ENCODE data around the gene ATP6AP2.

Gene ATP6AP2

DNA sequence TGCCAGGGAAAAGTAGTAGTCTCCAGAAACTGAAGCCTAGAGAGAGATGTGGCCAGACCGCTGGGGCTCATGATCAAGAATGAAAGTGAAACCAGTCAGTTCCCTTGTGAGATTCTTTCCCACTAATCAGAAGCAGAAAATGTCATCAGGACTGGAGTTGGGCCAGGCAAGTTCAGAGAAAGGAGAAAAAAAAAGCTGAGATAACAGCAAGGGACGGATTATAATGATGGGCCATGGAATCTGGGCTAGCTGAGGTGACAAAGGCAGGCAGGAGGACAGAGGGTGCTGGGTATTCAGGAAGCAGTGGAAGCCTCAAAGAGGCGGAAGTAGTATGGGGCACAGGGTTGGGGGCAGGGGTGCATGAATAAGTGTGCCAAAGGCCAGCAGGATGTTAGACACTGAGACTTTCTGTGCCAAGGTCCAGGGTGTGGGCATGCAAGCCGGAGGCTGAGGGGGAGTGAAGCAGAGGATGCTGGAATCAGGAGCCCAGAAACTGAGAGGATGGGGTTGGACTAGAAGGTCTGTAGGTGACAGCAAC is 64.1 kb downstream of the ATP6AP2 start:
- DNase-seq (ENCODE audit: low read depth) = peak; percentile 69

DNA sequence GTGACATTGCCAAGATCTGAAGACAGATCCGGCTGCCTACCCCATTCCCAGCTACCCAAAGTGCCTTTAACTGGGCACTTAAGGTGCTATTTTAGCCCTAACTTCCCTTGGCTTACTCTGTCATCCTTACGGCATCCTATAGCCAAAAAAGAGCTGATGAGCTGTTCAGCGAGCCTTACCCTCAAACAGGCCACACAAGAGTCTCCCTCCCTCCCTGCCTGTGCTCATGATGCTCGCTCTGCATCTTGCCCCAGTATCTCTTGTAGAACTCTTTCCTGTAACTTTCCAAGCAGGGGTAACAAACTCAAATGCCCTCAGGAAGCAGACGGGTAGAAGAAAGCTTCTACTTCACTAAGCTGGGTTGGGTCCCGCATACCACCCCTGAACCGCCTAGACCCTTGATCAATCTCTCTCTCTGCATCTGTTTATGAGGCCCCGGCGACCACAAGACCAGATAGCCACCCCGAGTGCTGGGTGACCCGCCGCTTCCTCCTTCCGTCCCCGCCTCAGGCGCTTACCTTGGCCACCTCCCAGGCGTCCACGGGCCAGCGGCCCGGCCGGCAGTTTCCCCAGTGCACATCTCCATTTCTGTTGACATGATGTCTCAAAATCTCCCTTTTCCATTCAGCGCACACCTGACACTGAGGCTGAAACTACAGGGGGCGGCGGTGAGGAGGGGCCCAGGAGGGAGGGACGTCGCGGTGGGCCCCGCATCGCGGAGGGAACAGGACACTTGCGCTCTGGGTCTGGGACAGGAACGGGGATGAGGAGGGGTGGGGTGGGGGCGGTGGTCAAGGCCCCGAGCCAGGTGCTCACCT is 65.9 kb downstream of the ATP6AP2 start:
- DNase-seq (ENCODE audit: low read depth) = no peak

DNA sequence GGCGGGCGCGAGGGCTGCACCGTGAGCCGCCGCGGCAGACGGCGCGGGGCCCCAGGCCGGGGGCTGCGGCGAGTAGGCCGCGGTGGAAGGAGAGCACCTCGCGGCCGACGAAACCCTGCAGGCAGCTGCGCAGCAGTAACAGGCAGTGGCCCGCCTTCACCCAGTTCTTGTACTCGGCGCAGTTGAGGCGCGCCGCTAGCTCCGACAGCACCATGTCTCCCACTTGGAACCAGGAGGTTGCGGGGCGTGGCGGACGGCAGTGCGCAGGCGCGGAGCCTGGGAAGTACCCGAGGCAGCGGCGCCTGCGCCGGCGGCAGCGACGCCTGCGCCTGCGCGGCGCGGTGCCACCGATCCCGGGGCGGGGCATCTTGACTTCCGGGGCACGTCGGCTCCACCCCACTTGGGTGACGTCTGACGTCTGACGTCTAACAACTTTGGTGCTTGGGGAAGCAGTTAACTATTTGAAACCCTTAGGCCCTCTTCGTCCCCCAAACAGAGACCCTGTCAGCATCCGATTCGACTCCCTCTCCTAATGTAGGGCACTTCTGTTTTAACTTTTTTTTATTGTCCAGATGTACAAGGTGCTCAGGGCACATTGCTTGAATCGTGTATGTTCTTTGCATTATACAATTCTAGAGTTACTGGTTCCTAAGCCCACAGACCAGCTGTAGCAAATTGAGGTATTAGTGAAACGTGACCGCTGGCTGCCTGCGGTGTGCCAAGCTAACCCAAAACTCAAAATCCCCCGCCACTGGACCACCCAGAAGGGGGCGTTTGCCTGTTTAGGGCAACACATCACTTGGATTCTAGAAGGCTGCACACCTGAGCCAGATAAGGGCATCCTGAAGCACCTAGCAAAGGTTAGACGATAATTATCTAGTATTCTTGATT is 66.8 kb downstream of the ATP6AP2 start, which contains the start of gene CXorf38:
CXorf38 (minus strand) TSS at position 255 of the 891 bp plus-strand sequence; CDS start at position 214, 41 bp downstream.
- peak; percentile 75 for DNase-seq (ENCODE audit: low read depth)

DNA sequence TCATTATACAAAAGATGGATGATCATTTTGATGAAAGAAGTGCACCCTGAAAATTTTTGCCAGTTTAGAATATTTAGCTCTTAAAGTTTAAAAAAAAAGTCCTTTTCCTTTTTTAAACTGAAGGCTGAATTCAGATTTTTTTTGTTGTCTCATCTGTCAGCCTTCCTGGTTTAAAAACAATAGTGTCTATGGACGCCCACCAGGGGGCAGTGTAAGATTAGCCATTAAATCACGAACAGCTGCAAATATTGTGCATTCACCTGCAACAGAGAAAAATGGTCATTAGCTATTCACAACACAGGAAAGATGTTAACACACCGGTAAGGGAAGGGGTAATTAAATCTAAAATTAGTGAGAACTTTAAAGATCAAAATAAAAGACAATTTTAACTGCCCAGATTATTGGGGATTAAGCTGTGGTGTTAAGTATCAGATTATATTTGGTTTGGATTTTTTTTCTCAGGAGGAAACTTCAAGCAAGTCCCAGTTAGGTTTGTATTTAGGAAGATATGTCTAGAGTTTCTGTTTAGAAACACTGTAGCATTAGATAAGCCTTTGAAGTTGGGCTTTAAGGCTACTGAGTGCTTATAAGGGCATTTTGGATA is 71.0 kb downstream of the ATP6AP2 start:
- DNase-seq (ENCODE audit: low read depth) = peak; percentile 38

DNA sequence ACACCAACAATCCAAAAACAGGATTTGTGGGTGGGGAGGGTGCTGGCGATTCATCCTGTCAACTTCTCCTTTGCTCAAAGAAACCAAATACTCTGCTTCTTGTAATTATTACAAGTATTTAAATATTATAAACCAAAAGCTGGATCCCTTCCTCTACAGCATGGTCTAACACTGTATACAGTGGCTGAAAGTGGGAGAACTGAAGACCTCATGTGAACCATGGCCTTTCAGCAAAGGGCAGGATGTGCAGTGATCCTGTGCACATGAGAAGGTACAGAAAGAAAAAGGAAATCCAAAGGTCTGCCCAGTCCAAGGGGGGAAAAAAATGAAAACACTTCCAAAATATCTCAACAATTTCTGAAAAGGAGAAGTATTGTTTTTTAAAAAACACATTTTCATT is 71.9 kb downstream of the ATP6AP2 start:
- DNase-seq (ENCODE audit: low read depth) = no peak

DNA sequence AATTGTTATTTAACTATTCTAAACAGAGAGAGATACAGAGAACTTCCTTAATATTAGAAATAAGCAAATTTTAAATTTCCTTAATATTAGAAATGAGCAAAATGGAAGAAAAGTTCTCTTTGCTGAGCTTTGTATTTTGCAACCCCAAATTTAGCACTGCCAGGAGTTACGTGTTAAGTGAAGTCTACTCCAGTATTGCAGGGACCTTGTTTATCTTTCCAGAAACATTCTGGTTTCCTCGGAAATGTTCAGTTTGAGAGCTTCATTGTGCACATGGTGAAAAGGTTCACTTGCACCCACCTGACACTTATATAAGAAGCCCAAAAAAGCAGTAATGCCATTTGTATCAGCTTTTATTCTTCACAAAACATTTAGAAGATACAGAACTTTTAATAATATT is 72.8 kb downstream of the ATP6AP2 start:
- no peak for DNase-seq (ENCODE audit: low read depth)

Measured in stromal cell of bone marrow (primary cell).